GM23338 (cell line): ENCODE measurements around the gene CALHM2. TPM values are rescaled to one million over a fixed set of nuclear protein-coding genes. Genes with fewer than 3 reads are reported as not detected.

Experiments used
- CREB1 ChIP-seq: fragments of 250-450 bp; sonication (Bioruptor Pico); IDR thresholded peaks from 2 replicates; pipeline ENCODE4 v1.5.0; 2020; ENCODE audit warnings: low read depth, mild to moderate bottlenecking, moderate library complexity
- ETS1 ChIP-seq: IDR thresholded peaks from 2 replicates; pipeline ENCODE4 v1.6.1; 2016; ENCODE audit warnings: antibody characterized with exemption
- EZH2 ChIP-seq: fragments of 200-600 bp; sonication (generic); IDR thresholded peaks from one replicate; pipeline ENCODE4 v1.8.0; 2017; ENCODE audit warnings: antibody characterized with exemption, mild to moderate bottlenecking, low read depth; ENCODE audit not compliant: unreplicated experiment
- EZH2phosphoT487 ChIP-seq: fragments of 200-600 bp; sonication (generic); IDR thresholded peaks from one replicate; pipeline ENCODE4 v1.8.1; 2018; ENCODE audit warnings: antibody characterized with exemption; ENCODE audit not compliant: unreplicated experiment
- JUNB ChIP-seq: IDR thresholded peaks from one replicate; pipeline ENCODE4 v1.6.1; 2016; ENCODE audit warnings: antibody characterized with exemption; ENCODE audit not compliant: unreplicated experiment
- REST ChIP-seq: IDR thresholded peaks from one replicate; pipeline ENCODE4 v1.6.1; 2018; ENCODE audit warnings: antibody characterized with exemption; ENCODE audit not compliant: unreplicated experiment
- STAT1 ChIP-seq: IDR thresholded peaks from one replicate; pipeline ENCODE4 v1.6.1; 2016; ENCODE audit warnings: antibody characterized with exemption; ENCODE audit not compliant: unreplicated experiment
- ZNF114 ChIP-seq: fragments of 250-450 bp; sonication (Bioruptor Pico); IDR thresholded peaks from 2 replicates; pipeline ENCODE4 v1.5.0; 2020; ENCODE audit warnings: mild to moderate bottlenecking, moderate library complexity
- ZNF331 ChIP-seq: fragments of 250-450 bp; sonication (Bioruptor Pico); IDR thresholded peaks from 2 replicates; pipeline ENCODE4 v1.5.0; 2020; ENCODE audit warnings: low read depth, mild to moderate bottlenecking, moderate library complexity
- polyA plus RNA-seq: library from polyadenylated mRNA; unstranded; fragments of >200 nt; fragmentation: Nextera tagmentation; extraction: Ambion mirVana; gene quantifications from 2 replicates; pipeline ENCODE4 v1.2.1, GENCODE V29; 2016
- total RNA-seq: library from RNA; depleted of rRNA; stranded (reverse); fragments of >200 nt; shearing (Covaris generic); gene quantifications from 2 replicates; pipeline ENCODE4 v1.2.3, GENCODE V29; 2014; rRNA removed
- TF ChIP-seq, protein P1 (sequence below), 2 experiments: fragments of 200-600 bp in 1 of 2; sonication (generic) in 1 of 2; conservative IDR thresholded peaks; 2 replicates each; pipeline versions ENCODE4 v1.5.1 to v1.6.1; 2016 to 2017; ENCODE audit warnings: antibody characterized with exemption in 2 of 2, low read depth in 2 of 2, mild to moderate bottlenecking in 2 of 2, moderate library complexity in 1 of 2

The CALHM2 gene
- total and polyA plus RNA-seq, 2 experiments from 2014 or later, result 2.1 to 2.2 TPM

GRCh38 chr10:103396789-103397087, 55.4 kb downstream of the CALHM2 start (continued):
- TF ChIP-seq REST, result no peak
- TF ChIP-seq CREB1 (CRISPR knock-in tag), result no peak
- no peak for TF ChIP-seq ETS1
- TF ChIP-seq, protein P1, sequence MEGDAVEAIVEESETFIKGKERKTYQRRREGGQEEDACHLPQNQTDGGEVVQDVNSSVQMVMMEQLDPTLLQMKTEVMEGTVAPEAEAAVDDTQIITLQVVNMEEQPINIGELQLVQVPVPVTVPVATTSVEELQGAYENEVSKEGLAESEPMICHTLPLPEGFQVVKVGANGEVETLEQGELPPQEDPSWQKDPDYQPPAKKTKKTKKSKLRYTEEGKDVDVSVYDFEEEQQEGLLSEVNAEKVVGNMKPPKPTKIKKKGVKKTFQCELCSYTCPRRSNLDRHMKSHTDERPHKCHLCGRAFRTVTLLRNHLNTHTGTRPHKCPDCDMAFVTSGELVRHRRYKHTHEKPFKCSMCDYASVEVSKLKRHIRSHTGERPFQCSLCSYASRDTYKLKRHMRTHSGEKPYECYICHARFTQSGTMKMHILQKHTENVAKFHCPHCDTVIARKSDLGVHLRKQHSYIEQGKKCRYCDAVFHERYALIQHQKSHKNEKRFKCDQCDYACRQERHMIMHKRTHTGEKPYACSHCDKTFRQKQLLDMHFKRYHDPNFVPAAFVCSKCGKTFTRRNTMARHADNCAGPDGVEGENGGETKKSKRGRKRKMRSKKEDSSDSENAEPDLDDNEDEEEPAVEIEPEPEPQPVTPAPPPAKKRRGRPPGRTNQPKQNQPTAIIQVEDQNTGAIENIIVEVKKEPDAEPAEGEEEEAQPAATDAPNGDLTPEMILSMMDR (conservative IDR thresholded peaks at IDR 0.05; ENCODE audit: low read depth in 2 of 2), result no peak
- no peak for TF ChIP-seq JUNB
- TF ChIP-seq STAT1, result no peak
- no peak for TF ChIP-seq EZH2phosphoT487
- no peak for TF ChIP-seq ZNF331
- TF ChIP-seq EZH2, result no peak
- TF ChIP-seq ZNF114, result no peak

Other genes starting within 250 kb of the CALHM2 start
- gene RPEL1, start 206.5 kb downstream of the CALHM2 start, total RNA-seq, result not detected in 2 replicates
- gene RPEL1, start 206.5 kb downstream of the CALHM2 start, polyA plus RNA-seq, result 0.21 TPM in 1 of 2 replicates, not detected in the other
- 25.1 and 26.1 TPM in 2 replicates for gene INA, start 175.2 kb downstream of the CALHM2 start, total RNA-seq
- gene INA, start 175.2 kb downstream of the CALHM2 start, polyA plus RNA-seq, result 9.0 and 10.0 TPM in 2 replicates
- 14.0 and 16.6 TPM in 2 replicates for gene PCGF6, start 101.2 kb downstream of the CALHM2 start, total RNA-seq
- 22.3 and 26.1 TPM in 2 replicates for gene PCGF6, start 101.2 kb downstream of the CALHM2 start, polyA plus RNA-seq
- 22.8 and 25.9 TPM in 2 replicates for gene TAF5, start 84.4 kb downstream of the CALHM2 start, total RNA-seq
- 8.6 and 10.4 TPM in 2 replicates for gene TAF5, start 84.4 kb downstream of the CALHM2 start, polyA plus RNA-seq
- gene ATP5MK, start 55.9 kb downstream of the CALHM2 start, total RNA-seq, result 227 and 351 TPM in 2 replicates
- 1,139 and 1,414 TPM in 2 replicates for gene ATP5MK, start 55.9 kb downstream of the CALHM2 start, polyA plus RNA-seq
- gene PDCD11, start 55.7 kb downstream of the CALHM2 start, total RNA-seq, result 67.0 and 82.1 TPM in 2 replicates
- gene PDCD11, start 55.7 kb downstream of the CALHM2 start, polyA plus RNA-seq, result 87.8 and 99.9 TPM in 2 replicates
- 0.93 TPM in 1 of 2 replicates, not detected in the other for gene CALHM1, start 6.5 kb upstream of the CALHM2 start, total RNA-seq
- gene CALHM1, start 6.5 kb upstream of the CALHM2 start, polyA plus RNA-seq, result 0.11 and 0.16 TPM in 2 replicates
- gene CALHM3, start 26.9 kb upstream of the CALHM2 start, total RNA-seq, result 0.14 TPM in 1 of 2 replicates, not detected in the other
- 0.19 TPM in 1 of 2 replicates, not detected in the other for gene CALHM3, start 26.9 kb upstream of the CALHM2 start, polyA plus RNA-seq
- gene NEURL1, start 41.3 kb upstream of the CALHM2 start, total RNA-seq, result 1.1 and 3.8 TPM in 2 replicates
- 0.71 and 0.82 TPM in 2 replicates for gene NEURL1, start 41.3 kb upstream of the CALHM2 start, polyA plus RNA-seq